Measurements from ENCODE around the gene ADAM15.

DNA sequence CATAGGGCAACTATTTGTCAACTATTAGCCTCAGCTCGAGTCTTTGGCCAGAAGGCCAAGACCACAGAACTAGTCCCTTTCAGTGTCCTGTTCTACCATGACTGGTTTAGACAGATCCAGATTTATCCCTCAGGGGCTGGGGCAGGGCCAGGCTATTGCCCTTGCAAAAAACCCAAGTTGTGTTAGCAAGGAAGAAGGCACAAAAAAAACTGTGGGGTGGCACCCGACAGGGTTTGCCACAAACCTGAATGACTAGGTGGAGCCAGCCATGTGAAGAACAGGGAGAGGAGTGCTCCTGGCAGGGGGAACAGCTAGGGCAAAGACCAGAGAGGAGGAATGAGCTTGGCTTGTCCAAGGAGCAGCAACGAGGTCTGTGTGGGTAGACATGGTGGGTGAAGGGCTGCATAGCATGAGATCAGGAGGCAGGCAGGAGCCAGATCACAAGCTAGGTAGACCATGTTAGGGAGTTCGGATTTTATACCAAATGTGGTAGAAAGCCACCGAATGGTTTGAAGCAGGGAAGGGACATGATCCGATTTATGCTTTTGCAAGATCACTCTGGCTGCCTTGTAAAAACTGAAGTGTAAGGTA, 13.2 kb upstream of the ADAM15 start:
- TF ChIP-seq, protein P1, sequence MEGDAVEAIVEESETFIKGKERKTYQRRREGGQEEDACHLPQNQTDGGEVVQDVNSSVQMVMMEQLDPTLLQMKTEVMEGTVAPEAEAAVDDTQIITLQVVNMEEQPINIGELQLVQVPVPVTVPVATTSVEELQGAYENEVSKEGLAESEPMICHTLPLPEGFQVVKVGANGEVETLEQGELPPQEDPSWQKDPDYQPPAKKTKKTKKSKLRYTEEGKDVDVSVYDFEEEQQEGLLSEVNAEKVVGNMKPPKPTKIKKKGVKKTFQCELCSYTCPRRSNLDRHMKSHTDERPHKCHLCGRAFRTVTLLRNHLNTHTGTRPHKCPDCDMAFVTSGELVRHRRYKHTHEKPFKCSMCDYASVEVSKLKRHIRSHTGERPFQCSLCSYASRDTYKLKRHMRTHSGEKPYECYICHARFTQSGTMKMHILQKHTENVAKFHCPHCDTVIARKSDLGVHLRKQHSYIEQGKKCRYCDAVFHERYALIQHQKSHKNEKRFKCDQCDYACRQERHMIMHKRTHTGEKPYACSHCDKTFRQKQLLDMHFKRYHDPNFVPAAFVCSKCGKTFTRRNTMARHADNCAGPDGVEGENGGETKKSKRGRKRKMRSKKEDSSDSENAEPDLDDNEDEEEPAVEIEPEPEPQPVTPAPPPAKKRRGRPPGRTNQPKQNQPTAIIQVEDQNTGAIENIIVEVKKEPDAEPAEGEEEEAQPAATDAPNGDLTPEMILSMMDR (IDR thresholded peaks at IDR 0.05), result no peak
- TF ChIP-seq POLR2A (IDR thresholded peaks at IDR 0.05), result no peak

All from right lobe of liver (tissue), 4 donors.